Activated naive CD4-positive, alpha-beta T cell treated with anti-CD3 and anti-CD28 coated beads for 36 hours (primary cell): ENCODE results near the gene DENND1A. TPM values are rescaled to one million over a fixed set of nuclear protein-coding genes. Genes with fewer than 3 reads are reported as not detected.

ENCODE experiments used
- CTCF ChIA-PET: fragments of 350-600 bp; sonication (Branson Sonifier 250); formaldehyde crosslinking; loops from one replicate; lab custom pipeline; 2021; ENCODE audit warnings: antibody characterized with exemption; lab: Charles Lee
- DNase-seq: peaks from one replicate; pipeline ENCODE4 v3.0.0-alpha.2; 2020
- H3K27ac Mint-ChIP-seq: one replicate; pipeline ENCODE4 v1.8.0; 2021; ENCODE audit warnings: mild to moderate bottlenecking, mixed read lengths
- H3K27me3 Mint-ChIP-seq: one replicate; pipeline ENCODE4 v1.8.0; 2021; ENCODE audit warnings: low read depth, mixed read lengths
- H3K36me3 Mint-ChIP-seq: one replicate; pipeline ENCODE4 v1.8.0; 2021; ENCODE audit warnings: low read depth, mixed read lengths
- H3K4me1 Mint-ChIP-seq: one replicate; pipeline ENCODE4 v1.8.0; 2021; ENCODE audit warnings: low read depth, mixed read lengths
- H3K4me3 Mint-ChIP-seq: one replicate; pipeline ENCODE4 v1.8.0; 2021; ENCODE audit warnings: mild to moderate bottlenecking, moderate library complexity, mixed read lengths
- H3K9me3 Mint-ChIP-seq: one replicate; pipeline ENCODE4 v1.8.0; 2021; ENCODE audit warnings: mixed read lengths
- intact Hi-C: fragments of 100-400 bp; cut with micrococcal nuclease; formaldehyde crosslinking; loops from one replicate; pipeline ENCODE4 v1.15.1; 2023
- total RNA-seq, 2 experiments: library from RNA; stranded (reverse); gene quantifications; one replicate each; pipeline ENCODE4 v1.2.3, GENCODE V29; 2021

The DENND1A gene
- total RNA-seq, 2 experiments from 2014 or later: 28.4 to 29.6 TPM

DNA sequence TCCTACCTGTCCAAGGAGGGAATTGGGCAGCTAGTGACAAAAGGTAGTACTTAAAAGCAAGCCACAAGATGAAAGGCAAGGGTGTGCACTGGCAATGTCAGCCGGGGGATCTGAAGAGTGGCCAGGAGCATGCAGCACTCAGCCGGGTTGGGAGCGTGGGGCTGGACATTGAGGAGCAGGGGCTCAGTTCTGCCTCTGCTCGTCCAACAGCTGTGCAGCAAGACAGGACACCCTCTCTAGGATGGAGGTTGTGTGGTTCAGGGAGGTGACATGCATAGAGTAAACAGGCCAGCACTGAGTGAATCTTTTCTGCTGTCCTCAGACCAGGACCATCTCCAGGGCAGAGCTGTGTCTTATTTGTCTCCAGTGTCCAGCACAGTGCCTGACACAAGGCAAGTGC is 338.6 kb downstream of the DENND1A start:
- intact Hi-C loops: no loop called here
- Mint-ChIP-seq H3K36me3 (peaks cover 14% of the 10 kb centered on the region), H3K27ac (no peak overlapping the region), H3K4me1 (no peaks in the 10 kb centered on the region), H3K4me3 (no peak overlapping the region), H3K27me3 (no peaks in the 10 kb centered on the region), H3K9me3 (peaks cover 5% of the 10 kb centered on the region)
- CTCF ChIA-PET: no interaction called here
- no peak for DNase-seq

DNA sequence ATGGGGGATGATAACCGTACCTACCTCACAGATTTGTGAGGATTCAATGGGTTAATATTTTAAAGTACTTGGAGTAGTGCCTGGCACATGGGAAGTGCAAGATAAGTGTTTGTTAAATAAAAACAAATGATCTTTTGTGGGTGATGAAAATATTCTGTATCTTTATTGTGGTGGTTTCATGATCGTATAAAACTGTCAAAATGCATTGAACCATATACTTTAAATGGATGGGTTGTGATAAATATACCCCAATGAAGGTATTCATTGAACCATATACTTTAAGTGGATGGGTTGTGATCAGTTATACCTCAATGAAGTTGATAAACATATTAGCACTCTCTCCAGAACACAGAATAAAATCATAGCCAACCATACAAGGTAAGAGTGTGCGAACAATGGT is 339.4 kb downstream of the DENND1A start:
- CTCF ChIA-PET: no interaction called here
- no peak overlapping the region for H3K4me3 Mint-ChIP-seq
- intact Hi-C loops: no loop called here

DNA sequence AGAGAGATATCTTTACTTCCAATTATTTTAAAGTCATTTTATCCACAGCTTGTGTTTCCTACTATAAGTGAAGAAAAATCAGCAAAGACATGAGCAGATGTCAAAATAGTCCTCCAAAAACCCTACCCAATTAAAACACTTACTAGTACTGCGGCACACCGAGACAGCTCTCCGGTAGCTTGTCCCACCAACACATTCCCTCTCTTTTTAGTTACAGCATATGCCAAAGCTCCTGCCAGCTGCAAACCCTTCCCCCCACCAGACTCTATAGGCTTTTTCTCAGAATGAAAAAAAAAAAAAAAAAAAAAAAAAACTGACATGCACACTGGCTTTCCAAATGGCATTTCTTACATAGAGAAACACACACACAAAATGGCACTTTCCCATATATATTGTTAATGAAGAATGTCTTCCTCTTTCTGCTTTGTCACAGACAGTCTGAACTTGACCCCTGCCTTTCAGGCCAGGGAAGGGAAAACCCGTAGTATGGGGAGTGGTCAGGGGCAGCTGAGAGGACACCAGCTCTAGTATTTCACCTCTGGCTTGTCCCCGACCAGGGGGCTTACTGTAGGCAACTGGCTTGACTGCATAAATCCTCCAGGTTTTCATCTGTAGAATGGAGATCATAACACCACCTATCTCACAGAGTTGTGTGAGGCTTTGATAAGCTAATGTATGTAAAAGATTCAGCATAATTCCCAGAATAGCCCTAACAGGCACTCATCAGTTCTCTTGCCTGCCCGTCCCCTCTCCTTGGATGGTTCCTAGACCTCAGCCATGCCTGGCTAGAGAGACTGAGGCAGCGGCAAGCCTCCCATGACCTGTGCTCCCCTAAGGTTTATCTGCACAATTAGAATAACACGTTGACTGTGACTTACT is 340.3 kb downstream of the DENND1A start:
- H3K27ac Mint-ChIP-seq: no peak overlapping the region
- H3K36me3 Mint-ChIP-seq: peaks cover 19% of the 10 kb centered on the region
- no peaks in the 10 kb centered on the region for H3K4me1 Mint-ChIP-seq

More for the DNA sequence above, 339.4 kb downstream of the DENND1A start:
- Mint-ChIP-seq H3K4me1 (no peaks in the 10 kb centered on the region), H3K27me3 (no peaks in the 10 kb centered on the region), H3K27ac (no peak overlapping the region), H3K9me3 (peaks cover 5% of the 10 kb centered on the region), H3K36me3 (peaks cover 14% of the 10 kb centered on the region)
- no peak for DNase-seq

DNA sequence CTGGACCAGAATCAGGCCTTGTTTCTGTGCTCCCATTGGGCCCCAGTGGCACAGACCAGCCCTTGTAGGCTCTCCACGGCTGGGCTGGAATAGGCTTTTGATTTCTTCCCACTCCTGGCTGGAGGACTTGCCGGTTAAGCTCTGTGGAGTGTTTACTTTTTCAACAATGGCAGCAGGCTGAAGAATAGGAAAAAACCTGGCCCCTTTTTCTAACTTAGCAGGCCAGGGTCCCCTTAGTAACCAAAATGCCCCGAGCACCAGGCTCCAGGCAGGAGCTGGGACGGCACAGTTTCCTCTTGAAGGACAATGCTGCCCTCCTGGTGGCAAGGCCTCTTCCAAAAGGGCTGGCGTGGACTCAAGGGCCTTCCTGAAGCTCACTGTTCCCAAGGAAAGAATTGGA is 343.7 kb downstream of the DENND1A start:
- Mint-ChIP-seq H3K36me3 (peaks cover 36% of the 10 kb centered on the region), H3K9me3 (peaks cover 5% of the 10 kb centered on the region), H3K27ac (no peak overlapping the region), H3K4me1 (no peaks in the 10 kb centered on the region), H3K27me3 (no peaks in the 10 kb centered on the region), H3K4me3 (no peak overlapping the region)
- intact Hi-C loops: no loop called here
- CTCF ChIA-PET: interaction anchor here (0.7 kb wide), 1 partner anchor 36 kb away, joined by 3 read pairs; no protein-coding TSS in a partner anchor
- DNase-seq: no peak

More for the DNA sequence above, 340.3 kb downstream of the DENND1A start:
- CTCF ChIA-PET: interaction anchor here (0.6 kb wide), 2 partner anchors 9 to 845 kb away, joined by 3 read pairs; no protein-coding TSS in a partner anchor
- no peak for DNase-seq
- no peaks in the 10 kb centered on the region for H3K27me3 Mint-ChIP-seq
- H3K9me3 Mint-ChIP-seq: peaks cover 5% of the 10 kb centered on the region
- intact Hi-C loops: no loop called here
- no peak overlapping the region for H3K4me3 Mint-ChIP-seq

DNA sequence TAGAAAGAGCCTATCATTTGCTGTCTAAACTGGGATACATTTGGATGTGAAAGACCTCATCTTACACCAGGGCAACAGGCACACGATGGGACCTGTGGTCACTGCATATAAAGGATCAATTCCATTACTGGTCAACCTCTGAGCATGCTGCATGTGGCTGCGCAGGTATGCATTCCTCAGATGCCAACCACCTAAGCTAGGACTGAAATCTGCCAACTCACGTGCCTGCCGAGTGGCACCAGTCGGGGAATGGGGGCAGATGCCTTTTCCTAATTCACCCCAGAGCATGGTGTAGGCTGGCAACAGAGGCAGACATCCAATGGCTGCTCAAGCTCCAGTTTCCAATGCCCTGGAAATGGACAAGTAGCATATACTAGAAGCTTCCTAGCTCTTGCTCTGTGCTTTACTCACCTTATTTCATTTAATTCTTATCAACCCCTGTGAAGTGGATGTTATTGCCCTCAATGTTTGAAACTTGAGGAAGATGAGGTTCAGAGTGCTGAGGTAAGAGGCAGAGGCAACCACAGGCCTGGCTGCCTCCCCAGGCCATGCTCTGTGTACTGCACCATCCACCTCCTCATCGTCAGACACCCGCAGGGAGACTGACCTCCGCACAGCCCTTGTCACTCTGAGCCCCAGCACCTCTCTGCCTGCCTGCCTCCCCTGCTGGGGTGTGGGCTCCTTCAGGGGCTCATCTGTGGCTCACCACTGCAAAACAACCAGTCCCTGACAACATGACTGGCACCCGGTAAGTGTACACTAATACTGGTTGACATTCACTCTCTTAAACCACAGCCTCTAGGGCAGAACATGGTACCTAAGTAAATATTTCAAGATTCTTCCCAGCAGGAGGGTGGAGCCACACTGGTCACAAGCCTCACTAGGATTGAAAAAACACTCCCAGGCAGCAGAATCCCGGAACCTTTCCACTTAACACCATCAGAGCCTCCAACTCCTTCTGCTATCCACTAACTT is 345.4 kb downstream of the DENND1A start:
- no peak overlapping the region for H3K27ac Mint-ChIP-seq
- peaks cover 10% of the 10 kb centered on the region for H3K9me3 Mint-ChIP-seq
- DNase-seq: no peak
- CTCF ChIA-PET: no interaction called here
- no peaks in the 10 kb centered on the region for H3K4me1 Mint-ChIP-seq
- intact Hi-C loops: no loop called here
- H3K27me3 Mint-ChIP-seq: no peaks in the 10 kb centered on the region
- peaks cover 49% of the 10 kb centered on the region for H3K36me3 Mint-ChIP-seq
- no peak overlapping the region for H3K4me3 Mint-ChIP-seq

DNA sequence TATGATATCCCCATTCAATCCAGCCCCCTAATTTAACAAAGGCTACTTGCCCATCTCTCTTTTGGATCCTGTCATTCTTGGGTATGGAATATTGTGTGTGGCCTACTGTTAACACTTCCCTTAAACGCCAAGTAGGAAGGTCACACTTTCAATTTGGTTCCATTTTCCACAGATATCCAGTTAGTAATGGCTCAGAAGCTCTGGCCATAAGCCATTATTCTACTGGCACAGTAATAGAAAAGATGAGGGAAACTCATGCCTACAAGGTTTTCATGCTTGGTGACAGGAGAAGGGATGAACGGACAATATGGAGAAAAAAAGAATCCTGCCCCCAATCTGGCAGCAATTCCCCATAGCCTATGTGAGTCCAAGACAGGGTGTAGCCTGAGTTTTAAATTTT is 346.3 kb downstream of the DENND1A start:
- Mint-ChIP-seq H3K27me3 (no peaks in the 10 kb centered on the region), H3K36me3 (peaks cover 49% of the 10 kb centered on the region), H3K4me1 (no peaks in the 10 kb centered on the region), H3K4me3 (no peak overlapping the region), H3K27ac (no peak overlapping the region), H3K9me3 (peaks cover 11% of the 10 kb centered on the region)
- intact Hi-C loops: no loop called here
- no peak for DNase-seq
- CTCF ChIA-PET: no interaction called here

DNA sequence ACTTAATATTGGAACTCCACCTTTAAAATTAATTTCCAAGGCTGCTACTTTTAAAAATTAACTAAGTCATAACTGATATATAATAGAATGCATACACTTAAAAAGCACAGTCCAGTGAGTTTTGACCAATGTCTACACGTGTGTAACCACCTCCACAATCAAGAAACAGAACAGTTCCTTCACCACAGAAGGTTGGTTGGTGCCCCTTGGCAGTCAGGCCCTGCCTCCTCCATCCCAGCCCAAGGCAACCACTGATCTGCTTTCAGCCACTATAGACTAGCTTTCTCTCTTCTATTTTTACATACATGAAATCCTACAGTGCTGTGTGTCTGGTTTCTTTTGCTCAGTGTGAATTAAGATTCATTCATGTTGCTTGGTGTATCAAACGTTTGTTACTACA is 358.7 kb downstream of the DENND1A start:
- H3K27me3 Mint-ChIP-seq: no peaks in the 10 kb centered on the region

DNA sequence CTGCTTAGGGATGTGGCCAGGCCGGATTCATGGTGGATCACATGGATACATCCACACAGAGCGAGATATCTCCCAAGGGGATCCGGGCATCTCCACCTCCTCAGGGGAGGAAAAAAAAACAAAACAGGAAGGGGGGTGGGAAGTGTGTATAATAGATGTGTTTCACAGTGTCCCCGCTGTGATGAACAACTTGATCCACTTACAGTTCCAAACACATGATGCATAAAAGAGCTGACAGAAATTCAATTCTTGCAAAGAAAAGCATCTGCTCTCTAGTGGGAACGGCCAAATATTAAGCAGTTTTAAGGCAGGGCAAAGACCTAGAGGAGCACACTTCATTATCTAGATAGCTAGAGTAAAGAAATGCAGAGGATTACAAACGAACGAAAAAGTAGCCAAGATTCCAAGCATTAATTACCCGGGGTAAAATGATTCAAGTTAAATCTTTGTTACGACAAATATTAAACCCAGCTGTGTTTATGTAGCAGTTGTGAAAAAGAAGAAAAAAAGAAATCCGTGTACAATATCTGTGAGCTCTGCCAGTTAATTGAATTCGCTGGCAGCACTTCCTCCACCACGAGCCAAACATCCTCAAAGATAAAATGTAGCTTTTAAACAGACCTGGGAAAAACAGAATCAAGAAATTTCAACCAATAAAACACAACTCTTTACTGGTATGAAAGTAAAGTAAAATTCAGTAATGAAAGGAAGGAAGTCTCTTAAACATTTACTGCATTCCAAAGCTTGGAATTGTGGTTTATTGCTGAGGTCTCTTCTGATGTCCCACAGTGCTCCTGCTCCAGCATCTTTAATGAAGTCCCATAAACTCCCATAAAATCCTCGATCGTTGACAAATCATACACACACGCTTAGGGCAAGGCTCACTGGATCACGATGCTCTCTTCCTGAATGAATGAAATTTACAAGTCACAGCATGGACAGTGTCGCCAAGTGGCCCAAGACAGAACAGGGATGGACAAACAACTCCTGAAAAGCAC is 360.9 kb downstream of the DENND1A start:
- H3K27me3 Mint-ChIP-seq: no peaks in the 10 kb centered on the region
- no peak for DNase-seq
- peaks cover 11% of the 10 kb centered on the region for H3K4me1 Mint-ChIP-seq
- H3K4me3 Mint-ChIP-seq: no peak overlapping the region
- CTCF ChIA-PET: interaction anchor here (0.5 kb wide), 1 partner anchor 48 kb away, joined by 3 read pairs; no protein-coding TSS in a partner anchor
- H3K36me3 Mint-ChIP-seq: peaks cover 24% of the 10 kb centered on the region
- no peak overlapping the region for H3K27ac Mint-ChIP-seq
- intact Hi-C loops: no loop called here
- H3K9me3 Mint-ChIP-seq: no peaks in the 10 kb centered on the region

More for the DNA sequence above, 358.7 kb downstream of the DENND1A start:
- DNase-seq: no peak
- Mint-ChIP-seq H3K4me1 (peaks cover 26% of the 10 kb centered on the region), H3K27ac (no peak overlapping the region), H3K4me3 (no peak overlapping the region), H3K9me3 (peaks cover 11% of the 10 kb centered on the region), H3K36me3 (peaks cover 18% of the 10 kb centered on the region)
- CTCF ChIA-PET: no interaction called here
- intact Hi-C loops: loop anchor here (5.0 kb wide), 1 partner anchor 66 kb away; no protein-coding TSS in a partner anchor

DNA sequence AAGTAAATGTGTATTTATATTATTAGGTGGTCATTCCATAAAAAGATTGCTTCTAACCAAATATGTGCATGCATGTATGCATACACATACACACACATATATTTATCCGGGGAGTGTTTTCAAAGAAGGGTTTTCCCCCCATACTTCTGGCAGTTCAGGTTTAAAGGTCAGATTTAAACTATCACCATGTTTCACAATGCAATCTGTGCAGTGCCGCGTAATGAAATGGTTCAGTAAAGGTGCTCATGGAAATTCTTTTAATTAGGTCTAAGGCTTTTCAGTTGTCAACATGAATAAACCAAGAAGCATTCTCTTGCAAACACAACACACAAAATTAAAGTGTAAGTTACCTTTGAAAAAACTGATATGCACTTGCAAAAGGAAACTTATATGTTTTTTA is 362.9 kb downstream of the DENND1A start:
- no peak for DNase-seq
- CTCF ChIA-PET: no interaction called here
- intact Hi-C loops: no loop called here

DNA sequence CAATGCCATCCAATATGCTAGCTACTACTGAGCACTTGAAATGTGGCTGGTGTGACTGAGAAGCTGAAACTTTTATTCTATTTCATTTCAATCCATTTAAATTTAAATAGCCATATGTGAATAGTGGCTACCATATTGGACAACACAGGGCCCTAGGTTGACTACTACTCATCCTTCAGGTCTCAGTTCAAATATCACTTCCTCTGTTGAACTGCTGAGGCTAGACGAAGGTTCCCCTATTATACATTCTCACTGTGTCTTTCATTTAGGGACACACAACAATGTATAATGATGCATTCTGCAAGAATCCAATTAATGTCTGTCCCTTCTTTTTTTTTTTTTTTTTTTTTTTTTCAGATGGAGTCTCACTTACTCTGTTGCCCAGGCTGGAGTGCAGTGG is 365.3 kb downstream of the DENND1A start:
- Mint-ChIP-seq H3K4me1 (peaks cover 17% of the 10 kb centered on the region), H3K9me3 (no peaks in the 10 kb centered on the region), H3K27ac (no peak overlapping the region), H3K4me3 (no peak overlapping the region), H3K27me3 (no peaks in the 10 kb centered on the region), H3K36me3 (peaks cover 26% of the 10 kb centered on the region)
- intact Hi-C loops: no loop called here
- DNase-seq: no peak
- CTCF ChIA-PET: no interaction called here

More for the DNA sequence above, 362.9 kb downstream of the DENND1A start:
- peaks cover 17% of the 10 kb centered on the region for H3K4me1 Mint-ChIP-seq
- H3K27ac Mint-ChIP-seq: no peak overlapping the region
- H3K36me3 Mint-ChIP-seq: peaks cover 25% of the 10 kb centered on the region
- no peaks in the 10 kb centered on the region for H3K9me3 Mint-ChIP-seq
- no peaks in the 10 kb centered on the region for H3K27me3 Mint-ChIP-seq
- H3K4me3 Mint-ChIP-seq: no peak overlapping the region

DNA sequence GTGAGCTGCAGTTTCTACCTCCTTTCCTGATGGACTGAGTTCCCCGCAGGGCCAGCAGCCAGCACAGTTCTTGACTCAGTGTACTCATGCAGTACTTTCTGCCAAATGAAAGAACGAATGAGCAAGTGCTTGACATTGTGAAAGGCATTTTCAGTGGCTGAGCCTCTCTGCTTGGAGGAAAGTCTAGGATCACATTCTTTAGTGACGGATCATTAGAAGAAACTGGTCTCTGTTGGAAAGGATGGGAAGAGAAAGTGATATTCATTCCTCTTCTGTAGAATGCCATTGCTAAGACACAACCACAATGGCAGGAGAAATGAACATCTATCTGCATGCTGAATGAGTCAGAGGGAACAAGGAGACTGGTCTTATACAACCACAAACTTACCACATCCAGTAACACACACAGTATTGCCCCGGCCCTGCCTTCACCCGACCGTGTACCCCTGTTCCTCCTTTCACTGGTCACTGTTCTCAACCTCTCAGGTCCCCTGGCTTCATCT is 367.0 kb downstream of the DENND1A start:
- H3K4me3 Mint-ChIP-seq: no peak overlapping the region
- CTCF ChIA-PET: no interaction called here
- peak; percentile 12 for DNase-seq
- intact Hi-C loops: no loop called here
- H3K36me3 Mint-ChIP-seq: peaks cover 20% of the 10 kb centered on the region
- H3K27me3 Mint-ChIP-seq: no peaks in the 10 kb centered on the region
- no peaks in the 10 kb centered on the region for H3K9me3 Mint-ChIP-seq
- H3K27ac Mint-ChIP-seq: no peak overlapping the region
- peaks cover 17% of the 10 kb centered on the region for H3K4me1 Mint-ChIP-seq
